Medulla oblongata (tissue), 1 donor: ENCODE results near the gene ANKRD33B.
"Not testable (repeated sequence)": the region's sequence is repeated elsewhere in the genome, so short reads cannot be mapped to it uniquely, and the experiment has no call there.

Experiments used
- DNase-seq: peaks from one replicate; pipeline ENCODE4 v3.0.0-alpha.2; 2015; ENCODE audit errors: extremely low spot score

The ANKRD33B gene

GRCh38 chr5:10537624-10538023 lies 26.2 kb upstream of the ANKRD33B start:
- no peak for DNase-seq

- DNase-seq = no peak
Measured at GRCh38 chr5:10538103-10538788, 25.6 kb upstream of the ANKRD33B start.

- no peak for DNase-seq
Measured at GRCh38 chr5:10538789-10539686, 24.8 kb upstream of the ANKRD33B start.

GRCh38 chr5:10539687-10539998 lies 24.2 kb upstream of the ANKRD33B start:
- no peak for DNase-seq

- DNase-seq = no peak
Measured at GRCh38 chr5:10540036-10540544, 23.8 kb upstream of the ANKRD33B start.

GRCh38 chr5:10540951-10541646 lies 22.8 kb upstream of the ANKRD33B start:
- DNase-seq = no peak

- DNase-seq = no peak
Measured at GRCh38 chr5:10542055-10542550, 21.8 kb upstream of the ANKRD33B start.

GRCh38 chr5:10543585-10544040 lies 20.3 kb upstream of the ANKRD33B start:
- no peak for DNase-seq

- no peak for DNase-seq
Measured at GRCh38 chr5:10545084-10545483, 18.8 kb upstream of the ANKRD33B start.

GRCh38 chr5:10546186-10546585 lies 17.7 kb upstream of the ANKRD33B start:
- DNase-seq = no peak

GRCh38 chr5:10548418-10549122 lies 15.3 kb upstream of the ANKRD33B start:
- no peak for DNase-seq

GRCh38 chr5:10549123-10549514 lies 14.8 kb upstream of the ANKRD33B start:
- DNase-seq = not testable (repeated sequence)

- DNase-seq = no peak
Measured at GRCh38 chr5:10550222-10550995, 13.5 kb upstream of the ANKRD33B start.

- no peak for DNase-seq
Measured at GRCh38 chr5:10551782-10552138, 12.1 kb upstream of the ANKRD33B start.

- no peak for DNase-seq
Measured at GRCh38 chr5:10552183-10553143, 11.4 kb upstream of the ANKRD33B start.

- no peak for DNase-seq
Measured at GRCh38 chr5:10553476-10553875, 10.4 kb upstream of the ANKRD33B start.

GRCh38 chr5:10555277-10555684 lies 8.6 kb upstream of the ANKRD33B start:
- no peak for DNase-seq

- no peak for DNase-seq
Measured at GRCh38 chr5:10556289-10556807, 7.5 kb upstream of the ANKRD33B start.
